ENCODE measurements around the gene PEAR1.
A peak's percentile ranks its signal among the peaks of the same experiment; 100 is the strongest.

Gene PEAR1

GRCh38 chr1:156887734-156888133 is 5.8 kb upstream of the PEAR1 start:
- FAIRE-seq (no peak), DNase-seq (ENCODE audit: insufficient read length, low spot score) (no peak)
- TF ChIP-seq TAF1 (IDR thresholded peaks at IDR 0.05; ENCODE audit: low read depth, low read length) (no peak), PAX5 (IDR thresholded peaks at IDR 0.05; ENCODE audit: insufficient read depth, low read length, severe bottlenecking) (no peak), SPI1 (IDR thresholded peaks at IDR 0.05; ENCODE audit: low read depth, low read length) (no peak), POU2F2 (IDR thresholded peaks at IDR 0.05; ENCODE audit: low read depth, low read length) (no peak)

GRCh38 chr1:156889802-156890580 is 3.5 kb upstream of the PEAR1 start:
- FAIRE-seq (no peak), DNase-seq (ENCODE audit: insufficient read length, low spot score) (peak; percentile 64)
- no peak for TF ChIP-seq TAF1 (IDR thresholded peaks at IDR 0.05; ENCODE audit: low read depth, low read length)
- no peak for TF ChIP-seq POLR2A (IDR thresholded peaks at IDR 0.05; ENCODE audit: low read depth, low read length)
- TF ChIP-seq PAX5 (IDR thresholded peaks at IDR 0.05; ENCODE audit: insufficient read depth, low read length, severe bottlenecking) = no peak
- no peak for TF ChIP-seq SPI1 (IDR thresholded peaks at IDR 0.05; ENCODE audit: low read depth, low read length)
- no peak for TF ChIP-seq POU2F2 (IDR thresholded peaks at IDR 0.05; ENCODE audit: low read depth, low read length)
- TF ChIP-seq POLR2AphosphoS5 (IDR thresholded peaks at IDR 0.05; ENCODE audit: low read depth, low read length) = no peak

DNA sequence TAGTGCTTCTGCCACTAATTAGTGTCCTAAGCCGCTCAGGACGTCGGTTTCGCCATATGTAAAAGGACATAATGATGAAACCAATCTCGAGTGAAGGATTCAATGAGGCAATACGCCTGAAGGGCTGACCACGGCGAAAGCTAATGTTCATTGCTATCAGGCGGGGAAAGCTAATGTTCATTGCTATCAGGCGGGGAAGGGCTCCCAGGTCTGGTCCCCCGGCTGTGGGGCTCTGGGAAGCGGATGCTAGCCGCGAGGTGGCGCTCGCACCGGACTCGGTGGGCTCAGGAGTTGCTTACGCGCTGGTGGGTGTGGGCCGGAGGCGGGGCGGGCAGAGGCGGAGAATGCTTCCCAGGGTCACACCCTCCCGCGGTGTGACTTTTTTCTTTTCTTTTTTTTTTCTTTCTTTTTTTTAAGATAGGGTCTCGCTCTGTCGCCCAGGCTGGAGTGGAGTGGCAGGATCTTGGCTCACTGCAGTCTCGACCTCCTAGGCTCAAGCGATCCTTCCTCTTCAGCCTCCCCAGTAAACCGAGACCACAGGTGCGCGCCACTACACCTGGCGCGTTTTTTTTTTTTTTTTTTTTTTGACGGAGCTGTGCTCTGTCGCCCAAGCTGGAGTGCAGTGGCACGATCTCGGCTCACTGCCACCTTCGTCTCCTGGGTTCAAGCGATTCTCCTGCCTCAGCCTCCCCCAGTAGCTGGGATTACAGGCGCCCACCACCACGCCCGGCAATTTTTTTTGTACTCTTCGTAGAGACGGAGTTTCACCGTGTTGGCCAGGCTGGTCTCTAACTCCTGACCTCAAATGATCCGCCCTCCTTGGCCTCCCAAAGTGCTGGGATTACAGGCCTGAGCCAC is 1.1 kb upstream of the PEAR1 start:
- TF ChIP-seq TAF1 (IDR thresholded peaks at IDR 0.05; ENCODE audit: low read depth, low read length) (no peak), POLR2AphosphoS5 (IDR thresholded peaks at IDR 0.05; ENCODE audit: low read depth, low read length) (no peak), POU2F2 (IDR thresholded peaks at IDR 0.05; ENCODE audit: low read depth, low read length) (no peak), POLR2A (IDR thresholded peaks at IDR 0.05; ENCODE audit: low read depth, low read length) (no peak), SPI1 (IDR thresholded peaks at IDR 0.05; ENCODE audit: low read depth, low read length) (no peak), PAX5 (IDR thresholded peaks at IDR 0.05; ENCODE audit: insufficient read depth, low read length, severe bottlenecking) (no peak)
- peak; percentile 86 for DNase-seq (ENCODE audit: insufficient read length, low spot score)
- FAIRE-seq = no peak

GRCh38 chr1:156894001-156894400 is 483 bp downstream of the PEAR1 start:
- FAIRE-seq (no peak), DNase-seq (ENCODE audit: insufficient read length, low spot score) (no peak)
- no peak for TF ChIP-seq POLR2AphosphoS5 (IDR thresholded peaks at IDR 0.05; ENCODE audit: low read depth, low read length)

DNA sequence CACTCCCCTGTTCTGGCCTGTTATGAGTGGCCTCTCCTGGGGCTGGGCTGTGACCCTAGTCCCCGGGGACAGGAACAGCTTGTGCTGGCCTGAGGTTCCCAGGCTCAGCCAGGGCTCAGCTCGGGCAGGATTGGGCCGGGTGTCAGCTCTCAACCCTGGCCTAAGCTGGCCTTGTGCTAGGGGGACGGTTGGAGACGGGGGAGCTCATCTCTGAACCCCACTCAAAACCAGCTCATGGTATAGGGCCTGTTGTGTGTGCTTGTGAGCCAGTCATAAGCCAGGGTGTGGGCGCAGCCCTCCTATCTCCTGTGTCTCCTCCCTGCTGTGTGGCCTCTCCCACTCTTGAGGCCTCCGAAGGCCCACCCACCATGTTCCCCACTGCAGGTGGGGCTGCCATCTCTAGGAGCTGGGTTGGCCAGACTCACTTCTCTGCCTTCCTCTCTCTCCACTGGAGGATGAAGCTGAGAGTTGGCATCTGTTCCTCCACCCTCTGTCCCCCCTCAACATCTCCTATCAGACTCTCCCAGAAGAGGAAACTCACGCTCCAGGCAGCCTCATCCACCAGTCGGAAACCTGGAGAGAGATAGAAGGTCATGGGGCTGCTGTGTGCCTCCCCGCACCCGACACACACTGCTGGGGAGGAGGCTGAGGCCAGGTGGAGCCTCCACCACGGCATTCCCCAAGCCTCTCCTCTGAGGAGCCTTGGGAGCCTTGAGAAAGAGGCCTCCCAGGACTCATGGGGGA is 1.4 kb downstream of the PEAR1 start:
- TF ChIP-seq SPI1 (IDR thresholded peaks at IDR 0.05; ENCODE audit: low read depth, low read length) = no peak
- no peak for TF ChIP-seq POLR2AphosphoS5 (IDR thresholded peaks at IDR 0.05; ENCODE audit: low read depth, low read length)
- TF ChIP-seq TAF1 (IDR thresholded peaks at IDR 0.05; ENCODE audit: low read depth, low read length) = no peak
- TF ChIP-seq POU2F2 (IDR thresholded peaks at IDR 0.05; ENCODE audit: low read depth, low read length) = no peak
- no peak for TF ChIP-seq PAX5 (IDR thresholded peaks at IDR 0.05; ENCODE audit: insufficient read depth, low read length, severe bottlenecking)
- TF ChIP-seq POLR2A (IDR thresholded peaks at IDR 0.05; ENCODE audit: low read depth, low read length) = no peak
- no peak for DNase-seq (ENCODE audit: insufficient read length, low spot score)
- no peak for FAIRE-seq

- DNase-seq (ENCODE audit: insufficient read length, low spot score) (no peak), FAIRE-seq (no peak)
- TF ChIP-seq SPI1 (IDR thresholded peaks at IDR 0.05; ENCODE audit: low read depth, low read length) (no peak), TAF1 (IDR thresholded peaks at IDR 0.05; ENCODE audit: low read depth, low read length) (no peak), POLR2AphosphoS5 (IDR thresholded peaks at IDR 0.05; ENCODE audit: low read depth, low read length) (no peak), POLR2A (IDR thresholded peaks at IDR 0.05; ENCODE audit: low read depth, low read length) (no peak), PAX5 (IDR thresholded peaks at IDR 0.05; ENCODE audit: insufficient read depth, low read length, severe bottlenecking) (no peak), POU2F2 (IDR thresholded peaks at IDR 0.05; ENCODE audit: low read depth, low read length) (no peak)
Measured at GRCh38 chr1:156895455-156895812, 1.9 kb downstream of the PEAR1 start.

DNA sequence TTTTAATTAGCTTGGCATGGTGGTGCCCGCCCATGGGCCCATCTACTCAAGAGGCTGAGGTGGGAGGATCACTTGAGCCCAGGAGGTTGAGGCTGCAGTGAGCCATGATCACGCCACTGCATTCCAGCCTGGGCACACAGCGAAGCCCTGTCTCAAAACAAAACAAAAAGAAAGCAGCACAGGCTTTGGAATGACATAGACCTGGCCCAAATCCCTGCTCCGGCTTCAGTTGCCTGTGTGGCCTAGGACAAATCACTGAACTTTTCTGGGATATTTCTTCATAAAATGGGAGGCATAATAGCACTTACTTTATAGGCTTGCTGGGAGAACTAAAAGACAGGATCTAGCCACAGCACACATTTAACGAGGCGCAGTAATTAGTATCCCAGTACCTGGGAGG is 2.4 kb downstream of the PEAR1 start:
- DNase-seq (ENCODE audit: insufficient read length, low spot score) (no peak), FAIRE-seq (no peak)
- TF ChIP-seq POLR2AphosphoS5 (IDR thresholded peaks at IDR 0.05; ENCODE audit: low read depth, low read length) = no peak
- no peak for TF ChIP-seq POLR2A (IDR thresholded peaks at IDR 0.05; ENCODE audit: low read depth, low read length)
- no peak for TF ChIP-seq POU2F2 (IDR thresholded peaks at IDR 0.05; ENCODE audit: low read depth, low read length)
- no peak for TF ChIP-seq TAF1 (IDR thresholded peaks at IDR 0.05; ENCODE audit: low read depth, low read length)
- TF ChIP-seq SPI1 (IDR thresholded peaks at IDR 0.05; ENCODE audit: low read depth, low read length) = no peak
- TF ChIP-seq PAX5 (IDR thresholded peaks at IDR 0.05; ENCODE audit: insufficient read depth, low read length, severe bottlenecking) = no peak

DNA sequence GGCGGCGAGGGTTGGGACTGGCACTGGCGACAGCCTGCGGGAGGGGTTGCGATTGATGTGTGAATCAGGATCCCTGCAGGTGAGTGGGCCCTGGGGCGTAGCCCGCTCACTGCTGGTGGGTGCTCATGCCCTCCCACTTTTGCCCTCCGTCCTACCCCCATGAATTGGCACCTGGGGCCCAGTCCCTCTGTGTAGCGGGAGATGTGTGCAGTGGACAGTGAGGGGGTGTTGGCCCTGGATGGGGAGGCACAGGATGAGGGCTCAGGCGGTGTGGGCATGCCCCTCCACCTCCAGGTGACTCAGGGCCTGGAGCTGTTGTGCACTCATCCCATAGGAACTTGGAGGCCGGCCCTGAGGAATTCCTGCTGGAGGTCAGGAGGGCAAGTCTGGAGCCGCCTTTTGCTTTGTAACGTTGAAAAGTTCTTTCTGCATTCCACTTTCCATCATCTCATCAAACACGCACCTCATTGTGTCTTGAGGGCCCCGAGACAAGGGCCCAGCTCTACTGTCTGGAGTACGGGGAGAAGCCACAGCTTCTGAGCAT is 3.0 kb downstream of the PEAR1 start:
- no peak for DNase-seq (ENCODE audit: insufficient read length, low spot score)
- no peak for FAIRE-seq
- TF ChIP-seq POU2F2 (IDR thresholded peaks at IDR 0.05; ENCODE audit: low read depth, low read length) = no peak
- no peak for TF ChIP-seq POLR2AphosphoS5 (IDR thresholded peaks at IDR 0.05; ENCODE audit: low read depth, low read length)
- no peak for TF ChIP-seq SPI1 (IDR thresholded peaks at IDR 0.05; ENCODE audit: low read depth, low read length)

DNA sequence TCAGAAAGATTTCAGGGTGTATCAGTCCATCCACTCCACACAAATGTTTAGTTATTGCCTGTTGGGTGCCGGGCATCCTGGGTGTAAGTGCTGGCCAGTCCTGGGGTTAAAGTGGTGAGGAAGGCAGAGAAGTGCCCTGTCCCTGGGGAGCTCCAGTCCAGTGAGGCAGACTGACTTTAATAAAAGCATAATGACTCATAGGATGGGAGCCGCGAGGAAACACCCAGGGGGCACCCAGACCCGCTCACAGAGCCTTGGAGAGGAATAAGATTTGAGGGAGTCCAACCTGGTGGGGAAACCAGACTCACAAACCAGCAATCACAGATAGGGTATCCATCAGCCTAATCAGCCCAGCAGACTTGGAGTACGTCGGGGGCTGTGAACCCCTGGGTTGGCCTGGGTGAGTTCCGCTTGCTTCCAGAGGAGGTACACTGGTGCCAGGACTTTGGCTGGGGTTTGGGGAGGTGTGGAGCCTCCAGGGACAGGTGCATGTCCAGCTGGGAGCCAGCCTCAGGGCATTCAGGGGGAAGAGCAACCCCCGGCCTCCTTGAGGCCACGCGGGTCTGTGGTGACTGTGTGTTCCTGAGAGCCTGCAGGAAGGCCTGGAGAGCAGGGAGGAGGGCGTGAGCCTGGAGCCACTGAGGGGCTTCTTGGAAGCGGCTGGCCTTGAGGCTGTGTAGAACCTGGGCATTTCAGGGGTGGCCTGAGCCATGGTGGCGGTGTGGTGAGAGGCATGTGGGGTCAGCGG is 3.7 kb downstream of the PEAR1 start:
- no peak for FAIRE-seq
- TF ChIP-seq POLR2AphosphoS5 (IDR thresholded peaks at IDR 0.05; ENCODE audit: low read depth, low read length) (no peak), PAX5 (IDR thresholded peaks at IDR 0.05; ENCODE audit: insufficient read depth, low read length, severe bottlenecking) (no peak), SPI1 (IDR thresholded peaks at IDR 0.05; ENCODE audit: low read depth, low read length) (no peak), POU2F2 (IDR thresholded peaks at IDR 0.05; ENCODE audit: low read depth, low read length) (no peak), TAF1 (IDR thresholded peaks at IDR 0.05; ENCODE audit: low read depth, low read length) (no peak), POLR2A (IDR thresholded peaks at IDR 0.05; ENCODE audit: low read depth, low read length) (no peak)
- no peak for DNase-seq (ENCODE audit: insufficient read length, low spot score)
